Loucy (cell line): ENCODE data around the gene PADI1.

Source experiments
- H2AFZ ChIP-seq: fragments of 200-600 bp; sonication (generic); 2 replicates; pipeline ENCODE4 v1.6.0; 2016; ENCODE audit warnings: antibody characterized with exemption, mild to moderate bottlenecking, low read length, moderate library complexity
- H3F3A ChIP-seq: fragments of 200-600 bp; 2 replicates; pipeline ENCODE4 v1.6.0; 2016; ENCODE audit warnings: antibody characterized with exemption, low read depth, mild to moderate bottlenecking
- H3K27me3 ChIP-seq: fragments of 200-600 bp; sonication (generic); 2 replicates; pipeline ENCODE4 v1.6.1; 2014; ENCODE audit warnings: low read length, mild to moderate bottlenecking; ENCODE audit not compliant: insufficient read depth, poor library complexity, severe bottlenecking
- H3K36me3 ChIP-seq: fragments of 200-600 bp; sonication (generic); 2 replicates; pipeline ENCODE4 v1.6.1; 2016; ENCODE audit warnings: low read length; ENCODE audit not compliant: insufficient read depth
- H3K4me1 ChIP-seq: fragments of 200-600 bp; sonication (generic); 2 replicates; pipeline ENCODE4 v1.5.1; 2014; ENCODE audit warnings: low read length, mild to moderate bottlenecking; ENCODE audit not compliant: insufficient read depth, poor library complexity, severe bottlenecking
- H3K4me2 ChIP-seq: fragments of 200-600 bp; sonication (generic); 2 replicates; pipeline ENCODE4 v1.6.0; 2014; ENCODE audit warnings: antibody characterized with exemption, low read length, low read depth, mild to moderate bottlenecking; ENCODE audit not compliant: poor library complexity, severe bottlenecking
- H3K4me3 ChIP-seq: fragments of 200-600 bp; sonication (generic); 2 replicates; pipeline ENCODE4 v1.5.1; 2014; ENCODE audit warnings: low read length, mild to moderate bottlenecking, mixed read lengths; ENCODE audit not compliant: poor library complexity, severe bottlenecking
- H3K79me2 ChIP-seq: fragments of 200-600 bp; sonication (generic); 2 replicates; pipeline ENCODE4 v1.6.1; 2014; ENCODE audit warnings: low read length; ENCODE audit not compliant: insufficient read depth
- H3K9ac ChIP-seq: fragments of 200-600 bp; sonication (generic); 2 replicates; pipeline ENCODE4 v1.6.0; 2014; ENCODE audit warnings: mild to moderate bottlenecking, low read depth, low read length, moderate library complexity; ENCODE audit not compliant: poor library complexity, severe bottlenecking
- H3K9me2 ChIP-seq: fragments of 200-600 bp; sonication (generic); replicated peaks from 2 replicates; pipeline ENCODE4 v1.6.1; 2016; ENCODE audit warnings: low read depth, low read length, mixed read lengths
- H3K9me3 ChIP-seq: fragments of 200-600 bp; sonication (generic); 2 replicates; pipeline ENCODE4 v1.6.1; 2014; ENCODE audit warnings: mild to moderate bottlenecking, antibody characterized with exemption, low read length, low read depth; ENCODE audit not compliant: insufficient read depth
- H4K20me1 ChIP-seq: fragments of 200-600 bp; sonication (generic); 2 replicates; pipeline ENCODE4 v1.6.0; 2014; ENCODE audit warnings: antibody characterized with exemption, low read length, mild to moderate bottlenecking; ENCODE audit not compliant: insufficient read depth, poor library complexity, severe bottlenecking
- CTCF ChIP-seq: fragments of 200-600 bp; sonication (generic); conservative IDR thresholded peaks from 2 replicates; pipeline ENCODE4 v1.5.1; 2014; ENCODE audit warnings: mild to moderate bottlenecking, antibody characterized with exemption, low read length
- EZH2phosphoT487 ChIP-seq: fragments of 200-600 bp; IDR thresholded peaks from 2 replicates; pipeline ENCODE4 v1.6.1; 2018; ENCODE audit warnings: antibody characterized with exemption, mild to moderate bottlenecking, moderate library complexity, borderline replicate concordance

PADI1 gene

GRCh38 chr1:17183388-17184160 lies 21.4 kb upstream of the PADI1 start:
- Histone ChIP-seq H3K27me3 (no peaks in the 10 kb centered on the region), H3K9me3 (0 out of 2 replicates have a peak, but pooled peaks cover 4% of the 10 kb centered on the region), H4K20me1 (no peaks in the 10 kb centered on the region), H3K4me3 (no peak overlapping the region), H3F3A (no peaks in the 10 kb centered on the region), H3K4me1 (peaks cover 56% of the 10 kb centered on the region), H3K79me2 (no peaks in the 10 kb centered on the region), H3K4me2 (no peak overlapping the region), H3K9me2 (no peaks in the 10 kb centered on the region), H3K9ac (no peak overlapping the region), H3K36me3 (no peaks in the 10 kb centered on the region; the same call in 1 of the 2 replicates), H2AFZ (no peak overlapping the region)
- TF ChIP-seq CTCF (no peak), EZH2phosphoT487 (no peak)

- H3K36me3 ChIP-seq: no peaks in the 10 kb centered on the region; the same call in 1 of the 2 replicates
- peaks cover 4% of the 10 kb centered on the region; the same call in 1 of the 2 replicates for H3K9me3 ChIP-seq
- H3K9me2 ChIP-seq: no peaks in the 10 kb centered on the region
- no peak overlapping the region for H3K4me2 ChIP-seq
- no peaks in the 10 kb centered on the region for H3F3A ChIP-seq
- no peak overlapping the region for H3K9ac ChIP-seq
- H4K20me1 ChIP-seq: no peaks in the 10 kb centered on the region
- no peak for TF ChIP-seq EZH2phosphoT487
- TF ChIP-seq CTCF: no peak
- H2AFZ ChIP-seq: no peak overlapping the region
- H3K4me3 ChIP-seq: no peak overlapping the region
- H3K27me3 ChIP-seq: no peaks in the 10 kb centered on the region
- H3K4me1 ChIP-seq: peaks cover 56% of the 10 kb centered on the region
- H3K79me2 ChIP-seq: no peaks in the 10 kb centered on the region
Observed at GRCh38 chr1:17184161-17184665, 20.7 kb upstream of the PADI1 start.

- H3K27me3 ChIP-seq: no peaks in the 10 kb centered on the region
- H4K20me1 ChIP-seq: no peaks in the 10 kb centered on the region
- TF ChIP-seq EZH2phosphoT487 (no peak), CTCF (no peak)
- no peaks in the 10 kb centered on the region for H3K79me2 ChIP-seq
- H2AFZ ChIP-seq: no peak overlapping the region
- no peak overlapping the region for H3K9ac ChIP-seq
- no peaks in the 10 kb centered on the region; the same call in 1 of the 2 replicates for H3K36me3 ChIP-seq
- H3F3A ChIP-seq: no peaks in the 10 kb centered on the region
- H3K4me1 ChIP-seq: peaks cover 56% of the 10 kb centered on the region
- peaks cover 4% of the 10 kb centered on the region; the same call in 1 of the 2 replicates for H3K9me3 ChIP-seq
- no peak overlapping the region for H3K4me3 ChIP-seq
- H3K9me2 ChIP-seq: no peaks in the 10 kb centered on the region
- H3K4me2 ChIP-seq: no peak overlapping the region
Observed at GRCh38 chr1:17184822-17185484, 20.0 kb upstream of the PADI1 start.
